Testis (tissue), 3 donors: ENCODE measurements around the gene HMGN4. TPM values are rescaled to one million over a fixed set of nuclear protein-coding genes. Genes with fewer than 3 reads are reported as not detected.
A peak's percentile ranks its signal among the peaks of the same experiment; 100 is the strongest.
"Not testable (repeated sequence)": the region's sequence is repeated elsewhere in the genome, so short reads cannot be mapped to it uniquely, and the experiment has no call there.

Experiments used
- DNase-seq: peaks from one replicate; pipeline ENCODE4 v3.0.0-alpha.2; 2019
- H3K27ac ChIP-seq, 2 donors: fragments of 200-600 bp; sonication (generic); one replicate each; pipeline ENCODE4 v1.5.1; 2019
- H3K27me3 ChIP-seq: fragments of 200-600 bp; sonication (generic); one replicate; pipeline ENCODE4 v1.5.1; 2019
- H3K36me3 ChIP-seq: fragments of 200-600 bp; sonication (generic); one replicate; pipeline ENCODE4 v1.5.1; 2017; ENCODE audit warnings: low read depth; ENCODE audit errors: missing control alignments
- H3K4me1 ChIP-seq: fragments of 200-600 bp; sonication (generic); one replicate; pipeline ENCODE4 v1.5.1; 2019
- H3K4me3 ChIP-seq, 2 donors: fragments of 200-600 bp; sonication (generic); one replicate each; pipeline ENCODE4 v1.5.1; 2017 to 2019
- H3K9me3 ChIP-seq: fragments of 200-600 bp; sonication (generic); one replicate; pipeline ENCODE4 v1.5.1; 2017
- CTCF ChIP-seq, 3 experiments: fragments of 450-650 bp in 2 of 3; fragments of 200-600 bp in 1 of 3; sonication (generic) in 1 of 3; IDR thresholded peaks; one replicate each; pipeline ENCODE4 v1.5.1; 2016 to 2019; ENCODE audit warnings: antibody characterized with exemption in 3 of 3, mild to moderate bottlenecking in 2 of 3, moderate library complexity in 1 of 3
- POLR2A ChIP-seq: fragments of 450-650 bp; IDR thresholded peaks from one replicate; pipeline ENCODE4 v1.6.1; 2017; ENCODE audit warnings: antibody characterized with exemption, mild to moderate bottlenecking, moderate library complexity
- WGBS, 2 donors: methylation state at CpG; one replicate each; pipeline ENCODE4 v1.1.5; 2018; 5-methylcytosine and 5-hydroxymethylcytosine counted together
- intact Hi-C: fragments of 100-400 bp; cut with DNase I; formaldehyde crosslinking; loops from one replicate; pipeline ENCODE4 v1.15.1; 2023; ENCODE audit warnings: low total_unique reads
- polyA plus RNA-seq: library from polyadenylated mRNA; stranded (reverse); fragments of 350-450 nt; fragmentation: Illumina TruSeq; extraction: RNeasy Lipid Tissue Mini Kit (QIAGEN cat#74804); gene quantifications from one replicate; pipeline ENCODE4 v1.2.3, GENCODE V29; 2014; ENCODE audit warnings: low read depth, low replicate concordance; ENCODE audit not compliant: insufficient read depth
- total RNA-seq, 2 donors: library from RNA; depleted of rRNA; stranded (reverse); fragments of >200 nt; gene quantifications; one replicate each; pipeline ENCODE4 v1.2.3, GENCODE V29; 2016

The HMGN4 gene
- total and polyA plus RNA-seq, 3 donors from 2014 or later, result 69.4 to 74.8 (median 72.2) TPM

- TF ChIP-seq POLR2A, result no peak
- TF ChIP-seq CTCF (IDR thresholded peaks at IDR 0.05), result no peak
- no peak for DNase-seq
- no peaks in the 10 kb centered on the region for H3K4me1 ChIP-seq
- H3K4me3 ChIP-seq, result no peak overlapping the region
- H3K27me3 ChIP-seq, result no peaks in the 10 kb centered on the region
- no peaks in the 10 kb centered on the region for H3K9me3 ChIP-seq
- intact Hi-C loops, result no loop called here
- no peak overlapping the region for H3K27ac ChIP-seq
- H3K36me3 ChIP-seq, result no peaks in the 10 kb centered on the region
Observed at GRCh38 chr6:26502165-26502564, 36.0 kb upstream of the HMGN4 start.

- WGBS, 2 donors, result 86 to 93% methylated on average over 3 of the region's 3 CpGs
- no peak for DNase-seq
- Histone ChIP-seq H3K36me3 (no peaks in the 10 kb centered on the region), H3K4me3 (no peak overlapping the region), H3K9me3 (no peaks in the 10 kb centered on the region), H3K4me1 (no peaks in the 10 kb centered on the region), H3K27ac (no peak overlapping the region), H3K27me3 (no peaks in the 10 kb centered on the region)
- intact Hi-C loops, result no loop called here
- TF ChIP-seq CTCF (IDR thresholded peaks at IDR 0.05) (no peak), POLR2A (no peak)
Observed at GRCh38 chr6:26502626-26503025, 35.5 kb upstream of the HMGN4 start.

GRCh38 chr6:26507658-26508057 lies 30.5 kb upstream of the HMGN4 start:
- Histone ChIP-seq H3K9me3 (no peaks in the 10 kb centered on the region), H3K27me3 (no peaks in the 10 kb centered on the region), H3K4me1 (no peaks in the 10 kb centered on the region), H3K4me3 (no peak overlapping the region), H3K36me3 (no peaks in the 10 kb centered on the region), H3K27ac (no peak overlapping the region)
- no peak for TF ChIP-seq POLR2A
- TF ChIP-seq CTCF (IDR thresholded peaks at IDR 0.05), result no peak
- DNase-seq, result no peak
- intact Hi-C loops, result no loop called here
- 53 to 57% methylated on average over 3 of the region's 3 CpGs for WGBS, 2 donors

GRCh38 chr6:26511033-26511432 lies 27.1 kb upstream of the HMGN4 start:
- H3K4me3 ChIP-seq, H3K36me3 ChIP-seq, intact Hi-C loops, H3K4me1 ChIP-seq, H3K27me3 ChIP-seq, DNase-seq, H3K9me3 ChIP-seq, H3K27ac ChIP-seq: not testable (repeated sequence)
- 79 to 85% methylated on average over 8 of the region's 8 CpGs for WGBS, 2 donors

- 76 to 77% methylated on average over 2 of the region's 2 CpGs for WGBS, 2 donors
- intact Hi-C loops, result no loop called here
- Histone ChIP-seq H3K36me3 (no peaks in the 10 kb centered on the region), H3K4me1 (peaks cover 4% of the 10 kb centered on the region), H3K27ac (peak overlapping the region in 1 of 2 donors; percentile 15), H3K9me3 (no peaks in the 10 kb centered on the region), H3K27me3 (no peaks in the 10 kb centered on the region), H3K4me3 (no peak overlapping the region)
- no peak for DNase-seq
- TF ChIP-seq POLR2A (no peak), CTCF (IDR thresholded peaks at IDR 0.05) (no peak)
Observed at GRCh38 chr6:26514984-26515383, 23.2 kb upstream of the HMGN4 start.
